ENCODE results near the gene PCBD1.

The PCBD1 gene

GRCh38 chr10:70917226-70917625, 28.9 kb upstream of the PCBD1 start:
- no peak for DNase-seq

GRCh38 chr10:70916241-70916640, 27.9 kb upstream of the PCBD1 start:
- DNase-seq, result no peak

- DNase-seq, result no peak
Observed at GRCh38 chr10:70915806-70916205, 27.4 kb upstream of the PCBD1 start.

- DNase-seq, result no peak
Observed at GRCh38 chr10:70915206-70915605, 26.8 kb upstream of the PCBD1 start.

DNA sequence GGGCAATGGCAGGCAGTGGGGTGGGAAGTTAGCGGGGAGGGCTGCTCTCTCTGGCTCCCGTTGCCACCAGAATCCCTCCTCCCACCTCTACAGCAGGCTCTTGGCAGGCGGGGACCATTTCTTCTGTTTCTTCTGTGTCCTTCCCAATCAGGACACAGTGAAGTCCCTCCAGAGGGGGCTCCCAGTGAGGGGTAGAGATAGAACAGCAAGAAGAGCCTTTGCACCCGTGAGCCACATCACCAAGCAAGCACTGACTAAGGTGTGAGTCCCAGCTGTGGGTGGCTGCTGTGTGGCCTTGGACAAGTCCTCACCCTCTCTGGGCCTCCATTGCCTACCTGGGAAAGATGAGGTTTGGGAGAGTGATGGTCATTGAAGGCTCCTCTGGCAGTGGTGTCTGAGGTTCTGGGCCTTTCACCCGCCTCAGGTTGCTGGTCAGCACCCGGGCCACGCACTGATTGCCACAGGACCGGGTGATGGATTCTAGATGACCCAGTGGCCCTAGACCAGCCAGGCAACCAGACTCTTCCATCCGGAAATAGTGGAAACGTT, 26.0 kb upstream of the PCBD1 start:
- no peak for DNase-seq

- DNase-seq, result no peak
Observed at GRCh38 chr10:70913893-70914240, 25.5 kb upstream of the PCBD1 start.

DNA sequence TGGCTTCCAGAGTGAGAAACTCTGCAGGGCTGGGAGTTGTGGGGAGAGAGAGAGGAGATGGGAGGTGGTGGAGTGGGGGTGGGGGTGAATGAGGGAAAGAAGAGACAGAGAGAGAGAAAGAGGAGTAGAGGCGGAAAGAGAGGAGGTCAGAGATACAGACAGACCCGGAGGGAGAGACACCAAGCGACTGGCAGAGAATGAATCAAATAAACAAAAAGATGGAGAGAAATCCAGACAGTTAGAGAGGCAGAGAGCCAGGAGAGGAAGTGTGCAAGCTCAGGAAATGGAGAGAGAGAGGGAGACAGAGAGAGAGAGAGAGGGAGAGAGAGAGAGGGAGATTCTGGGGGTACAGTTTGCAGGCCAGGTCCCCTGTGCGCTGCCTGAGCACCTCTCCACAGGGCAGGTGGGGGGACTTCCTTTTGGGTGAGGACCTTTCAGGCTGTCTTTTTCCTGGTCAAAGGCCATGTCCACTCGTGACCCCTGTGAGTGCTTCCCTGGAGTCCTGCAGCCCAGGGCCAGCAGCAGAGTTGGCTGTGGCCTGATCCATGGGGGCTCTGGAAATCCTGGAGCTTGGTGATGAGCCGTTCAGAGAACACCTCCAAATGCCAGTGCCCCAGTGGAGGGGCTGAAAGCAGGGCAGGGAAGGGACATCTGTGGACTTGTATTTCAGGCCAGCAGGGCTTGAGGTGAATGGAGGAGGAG, 25.0 kb upstream of the PCBD1 start:
- no peak for DNase-seq

DNA sequence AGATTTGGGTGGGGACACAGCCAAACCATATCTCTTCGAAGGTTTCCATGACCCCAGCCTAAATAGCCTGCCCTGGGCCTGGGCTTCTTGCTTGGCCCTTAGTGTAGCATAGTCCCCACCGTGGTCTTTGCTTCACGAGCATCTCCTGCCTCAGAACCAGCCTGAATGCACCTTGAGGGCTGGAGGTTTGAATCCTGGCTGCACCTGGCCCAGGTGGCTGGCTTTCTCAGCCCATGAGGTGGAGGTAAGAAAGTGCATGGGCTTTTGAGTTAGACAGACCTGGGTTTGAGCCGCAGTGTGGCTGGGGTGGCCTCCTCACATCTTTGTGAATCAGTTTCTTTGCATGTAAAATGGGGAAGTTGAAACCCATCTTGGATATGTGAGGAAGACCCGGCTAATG, 24.2 kb upstream of the PCBD1 start:
- DNase-seq, result no peak

GRCh38 chr10:70911386-70911785, 23.0 kb upstream of the PCBD1 start:
- no peak for DNase-seq

DNA sequence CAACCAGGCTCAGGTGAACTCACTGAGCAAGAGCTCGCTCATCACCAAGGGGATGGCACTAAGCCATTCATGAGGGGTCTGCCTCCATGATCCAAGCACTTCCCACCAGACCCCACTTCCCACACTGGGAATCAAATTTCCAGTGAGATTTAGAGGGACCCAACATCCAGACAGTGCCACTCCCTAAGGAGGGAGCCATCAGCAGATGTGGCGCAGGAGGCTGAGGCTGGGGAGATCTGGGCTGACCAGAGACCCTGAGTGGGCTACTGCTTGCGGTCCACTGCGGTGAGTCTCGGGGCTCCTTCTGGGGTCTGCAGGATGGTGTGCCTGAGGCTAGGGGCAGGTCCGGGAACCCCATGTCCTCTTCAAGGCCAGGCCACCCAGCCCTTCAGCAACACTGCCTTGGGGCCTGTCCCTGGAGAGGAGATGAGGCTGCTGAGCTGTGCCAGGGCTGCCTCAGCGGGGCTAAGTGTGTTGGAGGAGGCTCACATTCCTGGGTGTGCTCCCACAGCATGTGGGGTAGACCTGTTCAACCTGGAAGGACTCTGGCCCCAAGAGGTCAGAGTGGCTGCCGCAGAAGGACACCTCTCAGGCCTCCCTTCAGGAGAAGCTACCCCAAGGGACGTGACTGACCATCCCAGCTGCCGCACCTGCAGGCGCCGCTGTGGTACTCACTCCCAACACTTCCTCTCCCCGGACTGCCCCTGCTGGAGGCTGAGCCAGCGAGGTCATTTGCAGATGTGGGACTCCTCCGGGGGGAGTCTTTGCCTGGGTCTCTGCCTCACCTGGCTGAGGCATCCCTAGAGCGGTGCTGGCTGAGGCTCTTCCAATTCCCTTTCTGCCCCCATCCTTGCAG, 22.3 kb upstream of the PCBD1 start:
- no peak for DNase-seq

DNA sequence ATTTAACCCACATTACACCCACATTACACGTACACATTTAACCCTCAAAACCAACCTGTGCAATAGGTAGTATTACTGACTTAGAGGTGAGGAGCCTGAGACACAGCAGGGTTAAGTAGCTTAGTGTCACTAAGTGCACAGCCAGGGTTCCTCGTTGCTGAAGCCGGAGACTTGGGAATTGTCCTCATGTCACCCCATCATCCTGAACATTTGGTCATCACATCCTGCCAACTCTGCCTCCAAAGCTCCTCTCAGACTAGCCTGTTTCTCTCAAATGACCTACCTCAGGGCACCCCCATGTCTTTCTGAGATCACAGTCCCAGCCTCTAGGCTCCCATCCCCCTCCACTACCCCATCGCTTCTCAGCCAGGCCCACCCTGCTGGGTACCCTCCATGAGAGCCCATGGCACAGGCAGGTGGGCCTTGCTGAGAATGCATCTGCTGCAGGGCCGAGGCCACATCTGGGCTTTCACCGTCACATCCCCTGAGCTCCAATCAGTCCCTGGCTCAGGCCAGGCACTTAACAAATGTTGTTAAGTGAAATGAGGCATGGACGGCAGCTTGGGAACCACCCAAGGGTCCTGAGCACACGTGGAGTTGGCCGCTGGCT, 21.1 kb upstream of the PCBD1 start:
- no peak for DNase-seq

- no peak for DNase-seq
Observed at GRCh38 chr10:70908406-70909296, 20.3 kb upstream of the PCBD1 start.

DNA sequence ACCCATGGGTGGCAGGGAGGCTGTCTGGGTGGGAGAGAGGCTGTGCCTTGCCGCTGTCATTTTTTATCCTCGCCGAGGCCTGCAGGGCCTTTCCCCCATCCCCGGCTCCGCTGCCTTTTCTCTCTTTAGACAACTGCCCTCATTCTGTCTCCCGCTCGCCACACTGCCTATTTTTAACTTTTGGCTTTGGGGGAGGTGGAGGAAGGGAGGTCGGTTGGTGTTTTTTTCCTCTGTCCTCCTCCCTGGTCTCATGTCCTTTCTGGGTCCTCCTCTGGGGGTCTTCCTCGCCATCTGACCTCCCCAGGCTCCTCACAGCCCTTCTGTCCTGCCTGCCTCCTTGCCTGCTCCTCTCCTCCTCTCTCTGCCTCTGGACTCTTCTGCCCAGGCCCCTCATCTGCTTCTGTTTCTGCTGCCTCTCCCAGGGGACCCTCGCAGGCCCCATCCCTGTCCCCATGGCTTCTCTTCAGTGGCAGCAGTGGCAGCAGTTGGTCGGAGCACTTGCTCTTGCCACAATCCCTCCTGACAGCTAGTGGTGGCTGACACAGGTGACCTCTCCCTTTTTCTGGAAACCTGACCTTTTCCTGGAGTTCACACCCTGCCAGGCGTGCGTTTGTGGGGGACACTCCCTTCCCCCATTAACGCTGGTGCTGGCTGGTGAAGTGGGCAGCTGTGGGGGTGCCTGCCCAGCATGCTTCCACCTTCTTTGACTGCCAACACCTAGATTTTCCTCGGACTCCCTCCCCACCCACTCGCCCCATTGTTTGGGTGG, 19.5 kb upstream of the PCBD1 start:
- no peak for DNase-seq

- no peak for DNase-seq
Observed at GRCh38 chr10:70906953-70907636, 18.7 kb upstream of the PCBD1 start.

DNA sequence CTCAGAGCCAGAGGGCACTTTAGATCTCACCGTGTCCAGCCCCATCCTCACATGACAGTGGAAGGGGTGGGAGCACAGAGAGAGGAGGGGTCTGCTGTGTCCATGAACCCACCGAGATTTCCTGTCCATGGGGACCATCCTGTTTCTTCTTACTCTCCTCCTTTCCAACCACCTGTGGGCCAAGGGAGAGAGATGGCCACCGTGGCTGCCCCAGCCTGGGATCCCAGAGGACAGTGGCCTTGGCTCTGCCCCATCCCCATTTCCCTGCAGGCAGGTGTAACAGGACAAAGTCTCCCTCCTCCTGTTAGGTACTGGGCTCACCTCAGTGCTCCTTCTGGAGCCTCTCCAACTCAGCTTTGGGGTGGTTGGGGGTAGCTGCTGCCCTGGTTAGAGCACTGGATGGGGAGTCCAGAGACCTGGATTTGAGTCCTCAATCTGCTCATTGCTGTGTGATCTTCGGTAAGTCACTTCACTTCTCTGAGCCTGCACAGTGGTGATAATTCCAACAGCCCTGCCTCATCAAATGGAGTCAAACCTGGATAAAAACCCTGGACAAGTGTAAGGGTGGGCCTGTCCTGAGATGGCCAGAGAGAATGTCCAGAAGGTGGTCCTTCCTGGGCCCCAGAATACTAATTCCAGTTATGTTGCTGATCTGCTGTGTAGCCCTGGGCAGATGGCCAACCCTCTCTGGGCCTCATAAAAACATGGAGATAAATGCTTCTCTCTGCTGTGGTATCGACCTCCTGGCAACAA, 17.8 kb upstream of the PCBD1 start:
- no peak for DNase-seq

DNA sequence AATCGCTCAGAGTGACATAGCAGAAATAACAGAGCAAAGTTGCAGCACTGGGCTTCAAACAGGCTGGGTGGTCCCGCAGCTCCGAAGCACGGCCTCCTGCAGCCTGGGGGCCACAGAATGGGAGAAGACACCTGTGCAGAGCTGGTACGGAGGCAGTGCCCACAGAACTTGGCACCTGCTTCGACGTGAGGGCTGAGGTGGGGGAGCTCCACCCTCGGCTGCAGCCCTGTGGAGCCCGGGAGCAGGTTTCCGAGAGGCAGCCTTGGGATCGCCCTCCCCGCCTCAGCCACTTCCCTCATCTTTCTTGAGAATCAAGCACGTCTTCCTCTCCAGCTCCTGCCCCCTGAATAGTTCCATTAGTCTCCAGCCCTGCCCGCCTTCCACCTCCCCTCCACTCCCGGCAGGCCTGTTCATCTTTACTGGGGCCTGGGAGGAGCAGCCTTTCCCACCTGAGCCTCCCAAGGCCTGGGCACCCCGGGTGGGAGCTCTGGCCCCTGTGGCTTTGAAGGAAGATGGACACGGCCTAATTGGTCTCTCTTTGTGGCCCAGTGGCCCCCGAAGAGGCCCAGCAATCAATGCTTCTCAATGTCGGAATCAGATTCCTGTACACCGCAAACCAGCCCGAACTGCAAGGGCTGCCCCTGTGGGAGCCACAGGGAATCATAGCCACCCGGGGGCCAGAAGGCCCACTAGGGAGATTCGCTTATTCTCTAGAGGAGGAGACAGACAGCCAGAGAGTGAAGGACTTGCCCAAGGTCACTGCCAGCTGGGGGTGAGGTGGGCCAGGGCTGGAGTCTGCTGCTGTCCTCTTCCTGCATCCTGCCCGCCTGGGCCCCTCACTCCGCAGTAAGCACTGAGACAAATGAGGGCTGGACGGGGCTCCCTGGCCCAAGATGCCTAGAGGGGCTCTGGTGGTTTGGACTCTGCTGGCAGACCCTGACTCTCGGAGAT, 17.0 kb upstream of the PCBD1 start:
- no peak for DNase-seq

- DNase-seq, result no peak
Observed at GRCh38 chr10:70903262-70903921, 15.0 kb upstream of the PCBD1 start.

GRCh38 chr10:70902661-70903261, 14.4 kb upstream of the PCBD1 start:
- DNase-seq, result no peak

Measured in effector CD8-positive, alpha-beta T cell (primary cell).